SK-N-SH (cell line): ENCODE results near the gene NPAS3. TPM values are rescaled to one million over a fixed set of nuclear protein-coding genes. Genes with fewer than 3 reads are reported as not detected.

ENCODE experiments used
- CTCF ChIA-PET: fragments of 300-600, 350-600 bp; formaldehyde crosslinking; extraction: SDS; loops from one replicate; lab custom pipeline; 2021; lab: Yijun Ruan, JAX
- POLR2A ChIA-PET: fragments of 350-600 bp; sonication (Branson Sonifier 250); formaldehyde crosslinking; extraction: SDS; loops from one replicate; lab custom pipeline; 2020; ENCODE audit warnings: antibody characterized with exemption, inconsistent platforms; lab: Yijun Ruan, JAX
- DNase-seq: peaks from one replicate; pipeline ENCODE4 v3.0.0; 2012
- H2AFZ ChIP-seq: fragments of 200-600 bp; sonication (generic); 2 replicates; pipeline ENCODE4 v1.8.1; 2016; ENCODE audit warnings: antibody characterized with exemption, mild to moderate bottlenecking, low read depth
- H3F3A ChIP-seq: fragments of 200-600 bp; sonication (generic); replicated peaks from 2 replicates; pipeline ENCODE3; 2016; ENCODE audit warnings: antibody characterized with exemption, mild to moderate bottlenecking; ENCODE audit not compliant: insufficient read depth
- H3K27ac ChIP-seq, 2 experiments: fragments of 200-500 bp in 1 of 2; fragments of 200-600 bp in 1 of 2; sonication (Bioruptor generic) in 1 of 2; sonication (generic), shearing (Covaris generic) in 1 of 2; 2 replicates each; pipeline versions ENCODE4 v1.5.1 to v1.6.1; 2014 to 2016; ENCODE audit warnings: low read depth in 2 of 2, inconsistent platforms in 1 of 2, low read length in 1 of 2, mild to moderate bottlenecking in 1 of 2, mixed read lengths in 1 of 2
- H3K27me3 ChIP-seq: fragments of 200-600 bp; sonication (generic), shearing (Covaris generic); 2 replicates; pipeline ENCODE4 v1.6.1; 2016; ENCODE audit warnings: mixed run types; ENCODE audit not compliant: insufficient read depth
- H3K36me3 ChIP-seq, 2 experiments: fragments of 200-500 bp in 1 of 2; fragments of 200-600 bp in 1 of 2; sonication (Bioruptor generic) in 1 of 2; sonication (generic) in 1 of 2; replicated peaks in 1 of 2; 2 replicates each; pipeline versions ENCODE3 to v1.5.1; 2014 to 2016; ENCODE audit warnings: low read length in 1 of 2, mild to moderate bottlenecking in 1 of 2; ENCODE audit not compliant: insufficient read depth in 2 of 2, control insufficient read depth in 1 of 2
- H3K4me1 ChIP-seq, 2 experiments: fragments of 200-500 bp in 1 of 2; fragments of 200-600 bp in 1 of 2; sonication (Bioruptor generic) in 1 of 2; sonication (generic), shearing (Covaris generic) in 1 of 2; 2 replicates each; pipeline versions ENCODE4 v1.5.1 to v1.6.1; 2014 to 2016; ENCODE audit warnings: low read depth in 1 of 2, low read length in 1 of 2, mixed run types in 1 of 2; ENCODE audit not compliant: insufficient read depth in 2 of 2, control insufficient read depth in 1 of 2
- H3K4me2 ChIP-seq: fragments of 200-600 bp; sonication (generic), shearing (Covaris generic); 2 replicates; pipeline ENCODE4 v1.6.1; 2017; ENCODE audit warnings: mixed run types
- H3K4me3 ChIP-seq, 2 experiments: fragments of 200-500 bp in 1 of 2; fragments of 200-600 bp in 1 of 2; sonication (Bioruptor generic) in 1 of 2; sonication (generic), shearing (Covaris generic) in 1 of 2; 2 replicates each; pipeline versions ENCODE4 v1.5.1 to v1.8.1; 2014 to 2016; ENCODE audit warnings: low read depth in 2 of 2, inconsistent platforms in 1 of 2, low read length in 1 of 2, mild to moderate bottlenecking in 1 of 2, mixed read lengths in 1 of 2, moderate library complexity in 1 of 2
- H3K79me2 ChIP-seq: fragments of 200-600 bp; sonication (generic); 2 replicates; pipeline ENCODE4 v1.8.1; 2017; ENCODE audit warnings: mild to moderate bottlenecking; ENCODE audit not compliant: insufficient read depth
- H3K9ac ChIP-seq: fragments of 200-600 bp; sonication (generic); 2 replicates; pipeline ENCODE4 v1.6.1; 2017; ENCODE audit warnings: mixed run types
- H3K9me2 ChIP-seq: fragments of 200-600 bp; sonication (generic); 2 replicates; pipeline ENCODE4 v1.6.1; 2017; ENCODE audit warnings: mixed run types
- H3K9me3 ChIP-seq: fragments of 200-600 bp; sonication (generic); 2 replicates; pipeline ENCODE4 v1.6.1; 2017; ENCODE audit warnings: mixed run types, mild to moderate bottlenecking, moderate library complexity
- H4K20me1 ChIP-seq: fragments of 200-600 bp; sonication (generic); 2 replicates; pipeline ENCODE4 v1.6.1; 2017; ENCODE audit warnings: mild to moderate bottlenecking, mixed run types; ENCODE audit not compliant: insufficient read depth
- FOSL2 ChIP-seq: IDR thresholded peaks from 2 replicates; pipeline ENCODE4 v1.4.0; 2012; ENCODE audit warnings: low read depth, mild to moderate bottlenecking, moderate library complexity, borderline replicate concordance
- FOXJ3 ChIP-seq: sonication (generic); formaldehyde crosslinking; IDR thresholded peaks from 2 replicates; pipeline ENCODE4 v1.5.1; 2020; ENCODE audit warnings: mild to moderate bottlenecking, missing genetic modification reagents
- FOXM1 ChIP-seq: IDR thresholded peaks from 2 replicates; pipeline ENCODE4 v1.4.0; 2012; ENCODE audit warnings: low read depth, mild to moderate bottlenecking
- GABPA ChIP-seq: IDR thresholded peaks from 2 replicates; pipeline ENCODE4 v1.4.0; 2012; ENCODE audit warnings: low read depth, mild to moderate bottlenecking
- GATA2 ChIP-seq: sonication (generic); formaldehyde crosslinking; IDR thresholded peaks from 2 replicates; pipeline ENCODE4 v1.5.0; 2020; ENCODE audit warnings: mild to moderate bottlenecking, missing genetic modification reagents
- MEF2A ChIP-seq: IDR thresholded peaks from 2 replicates; pipeline ENCODE4 v1.4.0; 2012; ENCODE audit warnings: low read depth, borderline replicate concordance
- MXI1 ChIP-seq: IDR thresholded peaks from 2 replicates; pipeline ENCODE4 v1.6.1; 2012; ENCODE audit warnings: mild to moderate bottlenecking, low read depth, low read length, improper control_type of control experiment
- NFIC ChIP-seq: IDR thresholded peaks from 2 replicates; pipeline ENCODE4 v1.4.0; 2012; ENCODE audit warnings: borderline replicate concordance
- POLR2AphosphoS5 ChIP-seq: IDR thresholded peaks from 2 replicates; pipeline ENCODE4 v1.6.1; 2012; ENCODE audit warnings: low read depth, low read length
- RAD21 ChIP-seq: IDR thresholded peaks from 2 replicates; pipeline ENCODE4 v1.6.1; 2012; ENCODE audit warnings: mild to moderate bottlenecking, low read length
- RCOR1 ChIP-seq: fragments of 150-350 bp; IDR thresholded peaks from 2 replicates; pipeline ENCODE4 v1.6.1; 2017; ENCODE audit warnings: antibody characterized with exemption, low read length
- REST ChIP-seq: IDR thresholded peaks from 2 replicates; pipeline ENCODE4 v1.6.1; 2012; ENCODE audit warnings: mild to moderate bottlenecking, low read depth, low read length, moderate library complexity
- RFX5 ChIP-seq: IDR thresholded peaks from 2 replicates; pipeline ENCODE4 v1.6.1; 2012; ENCODE audit warnings: mild to moderate bottlenecking, improper control_type of control experiment, low read length
- TCF12 ChIP-seq: IDR thresholded peaks from 2 replicates; pipeline ENCODE4 v1.4.0; 2012
- USF2 ChIP-seq: fragments of 150-350 bp; IDR thresholded peaks from 2 replicates; pipeline ENCODE4 v1.6.1; 2017; ENCODE audit warnings: antibody characterized with exemption, low read length, low read depth, borderline replicate concordance
- WGBS: methylation state at CpG from one replicate; pipeline ENCODE4 v1.1.6; 2017; ENCODE audit warnings: low lambda C conversion rate; 5-methylcytosine and 5-hydroxymethylcytosine counted together
- polyA plus RNA-seq, 3 experiments: library from polyadenylated mRNA; depleted of rRNA; stranded (reverse); fragments of >200 nt; gene quantifications; 2 replicates each; pipeline ENCODE4 v1.2.3, GENCODE V29; 2012
- TF ChIP-seq, protein P1 (sequence below): IDR thresholded peaks from 2 replicates; pipeline ENCODE4 v1.4.0; 2012; ENCODE audit warnings: low read depth, borderline replicate concordance
- TF ChIP-seq, protein P2 (sequence below): fragments of 150-350 bp; IDR thresholded peaks from 2 replicates; pipeline ENCODE4 v1.6.1; 2016; ENCODE audit warnings: mild to moderate bottlenecking, low read depth, low read length

The NPAS3 gene
- polyA plus RNA-seq, 1 of the 3 experiments (the other 2 are of a cell fraction) = 4.3 TPM

DNA sequence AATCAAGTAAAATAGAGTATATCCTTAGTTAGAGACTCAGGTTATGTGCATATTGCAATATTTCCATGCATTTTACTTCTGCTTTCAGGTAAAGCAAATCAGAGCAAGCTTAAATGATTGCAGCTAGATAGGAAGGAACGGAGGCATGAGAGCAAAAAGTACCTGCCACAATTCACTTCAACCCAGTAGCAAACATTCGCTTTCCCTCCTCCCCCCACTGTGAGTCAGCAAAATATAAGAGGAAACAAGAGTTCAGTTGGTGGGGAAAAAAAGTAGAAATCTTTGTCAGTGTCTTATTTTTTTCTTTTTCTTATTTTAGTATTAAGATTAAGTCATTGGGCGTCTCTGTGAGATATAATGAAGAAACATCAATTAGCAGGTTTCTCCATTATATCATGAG is 475.4 kb downstream of the NPAS3 start:
- Histone ChIP-seq H3F3A (peaks cover 4% of the 10 kb centered on the region), H3K4me2 (no peak overlapping the region)
- CTCF ChIA-PET = interaction anchor here (1.1 kb wide), 1 partner anchor 338 kb away, joined by 3 read pairs; no protein-coding TSS in a partner anchor
- TF ChIP-seq TCF12 (no peak), FOSL2 (peak; percentile 13; the same call in 1 of the 2 replicates), FOXJ3 (CRISPR knock-in tag) (no peak)
- TF ChIP-seq, all 33 proteins: peak for 1
- Histone ChIP-seq H3K9ac (no peak overlapping the region), H2AFZ (no peak overlapping the region), H3K4me1 (peaks cover 0 to 8% of the 10 kb centered on the region in 2 experiments; a peak in 1 of 4 replicates), H3K9me3 (no peaks in the 10 kb centered on the region), H3K27me3 (no peaks in the 10 kb centered on the region), H3K27ac (no peak overlapping the region), H3K79me2 (no peaks in the 10 kb centered on the region), H3K9me2 (no peaks in the 10 kb centered on the region), H3K36me3 (no peaks in the 10 kb centered on the region), H4K20me1 (no peaks in the 10 kb centered on the region), H3K4me3 (no peak overlapping the region)
- WGBS = 79% methylated on average over 3 of the region's 3 CpGs
- DNase-seq = no peak
- POLR2A ChIA-PET = no interaction called here

DNA sequence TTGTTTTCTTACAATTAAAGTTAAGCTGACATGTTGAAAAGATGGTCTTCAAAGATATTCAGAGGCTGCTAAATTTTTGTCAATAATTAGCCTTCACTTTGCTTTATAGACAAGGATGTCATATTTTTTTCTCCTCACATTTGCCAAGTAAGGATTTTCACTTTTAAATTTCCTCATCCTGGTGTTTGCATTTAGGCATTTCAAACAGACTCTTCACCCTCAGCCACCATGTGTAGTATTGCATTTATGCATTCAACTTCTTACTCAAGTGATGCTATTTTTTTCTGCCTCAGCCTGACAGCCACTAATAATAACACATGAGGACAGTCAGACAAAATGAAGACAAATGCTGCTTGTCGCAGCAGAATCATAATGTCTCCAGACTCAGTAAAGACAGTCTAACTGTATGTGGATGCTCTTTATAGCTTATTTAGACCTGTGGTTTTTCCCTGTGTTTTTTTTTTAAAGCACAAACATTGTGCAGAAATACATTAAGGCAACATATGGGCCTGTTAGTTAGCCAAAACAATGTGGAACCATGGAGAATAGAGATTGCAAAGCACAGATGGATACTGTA is 481.5 kb downstream of the NPAS3 start:
- H3K9me2 ChIP-seq = no peaks in the 10 kb centered on the region
- no peaks in the 10 kb centered on the region for H3K27me3 ChIP-seq
- CTCF ChIA-PET = interaction anchor here (0.9 to 1.5 kb wide), 2 partner anchors 11 to 13 kb away, joined by 3 to 5 read pairs; no protein-coding TSS in a partner anchor
- H2AFZ ChIP-seq = no peak overlapping the region
- no peaks in the 10 kb centered on the region for H3F3A ChIP-seq
- H3K4me3 ChIP-seq = no peak overlapping the region
- no peaks in the 10 kb centered on the region for H4K20me1 ChIP-seq
- DNase-seq = no peak
- H3K4me1 ChIP-seq = no peaks in the 10 kb centered on the region
- no peaks in the 10 kb centered on the region for H3K36me3 ChIP-seq
- no peaks in the 10 kb centered on the region for H3K9me3 ChIP-seq
- WGBS = 94% methylated on average over 1 of the region's 1 CpG
- H3K27ac ChIP-seq = no peak overlapping the region
- H3K9ac ChIP-seq = no peak overlapping the region
- no peak overlapping the region for H3K4me2 ChIP-seq
- TF ChIP-seq RAD21 (no peak), FOSL2 (no peak), RFX5 (no peak), TCF12 (no peak), MXI1 (no peak), USF2 (no peak), REST (no peak), FOXM1 (no peak), POLR2AphosphoS5 (no peak), FOXJ3 (CRISPR knock-in tag) (no peak), MEF2A (no peak), GATA2 (CRISPR knock-in tag) (no peak), NFIC (no peak), GABPA (no peak), RCOR1 (no peak)
- TF ChIP-seq, protein P1, sequence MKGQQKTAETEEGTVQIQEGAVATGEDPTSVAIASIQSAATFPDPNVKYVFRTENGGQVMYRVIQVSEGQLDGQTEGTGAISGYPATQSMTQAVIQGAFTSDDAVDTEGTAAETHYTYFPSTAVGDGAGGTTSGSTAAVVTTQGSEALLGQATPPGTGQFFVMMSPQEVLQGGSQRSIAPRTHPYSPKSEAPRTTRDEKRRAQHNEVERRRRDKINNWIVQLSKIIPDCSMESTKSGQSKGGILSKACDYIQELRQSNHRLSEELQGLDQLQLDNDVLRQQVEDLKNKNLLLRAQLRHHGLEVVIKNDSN = no peak
- TF ChIP-seq, protein P2, sequence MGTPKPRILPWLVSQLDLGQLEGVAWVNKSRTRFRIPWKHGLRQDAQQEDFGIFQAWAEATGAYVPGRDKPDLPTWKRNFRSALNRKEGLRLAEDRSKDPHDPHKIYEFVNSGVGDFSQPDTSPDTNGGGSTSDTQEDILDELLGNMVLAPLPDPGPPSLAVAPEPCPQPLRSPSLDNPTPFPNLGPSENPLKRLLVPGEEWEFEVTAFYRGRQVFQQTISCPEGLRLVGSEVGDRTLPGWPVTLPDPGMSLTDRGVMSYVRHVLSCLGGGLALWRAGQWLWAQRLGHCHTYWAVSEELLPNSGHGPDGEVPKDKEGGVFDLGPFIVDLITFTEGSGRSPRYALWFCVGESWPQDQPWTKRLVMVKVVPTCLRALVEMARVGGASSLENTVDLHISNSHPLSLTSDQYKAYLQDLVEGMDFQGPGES = no peak
- TF ChIP-seq, all 33 proteins: peak for 0
- H3K79me2 ChIP-seq = no peaks in the 10 kb centered on the region
- POLR2A ChIA-PET = no interaction called here
